GM19438 (cell line): ENCODE measurements around the gene SNTA1.
A peak's percentile ranks its signal among the peaks of the same experiment; 100 is the strongest.
"Not testable (repeated sequence)": the region's sequence is repeated elsewhere in the genome, so short reads cannot be mapped to it uniquely, and the experiment has no call there.

Experiments used
- ATAC-seq: cut with Tn5 transposase; IDR thresholded peaks from one replicate; pipeline ENCODE4 v1.9.1; 2021; ENCODE audit warnings: low read depth; ENCODE audit not compliant: unreplicated experiment

Gene SNTA1

GRCh38 chr20:33443512-33444239 is at the start of gene SNTA1:
SNTA1 (minus strand) TSS chr20:33443763; CDS start chr20:33443620, 143 bp downstream.
- ATAC-seq, result peak; percentile 69

DNA sequence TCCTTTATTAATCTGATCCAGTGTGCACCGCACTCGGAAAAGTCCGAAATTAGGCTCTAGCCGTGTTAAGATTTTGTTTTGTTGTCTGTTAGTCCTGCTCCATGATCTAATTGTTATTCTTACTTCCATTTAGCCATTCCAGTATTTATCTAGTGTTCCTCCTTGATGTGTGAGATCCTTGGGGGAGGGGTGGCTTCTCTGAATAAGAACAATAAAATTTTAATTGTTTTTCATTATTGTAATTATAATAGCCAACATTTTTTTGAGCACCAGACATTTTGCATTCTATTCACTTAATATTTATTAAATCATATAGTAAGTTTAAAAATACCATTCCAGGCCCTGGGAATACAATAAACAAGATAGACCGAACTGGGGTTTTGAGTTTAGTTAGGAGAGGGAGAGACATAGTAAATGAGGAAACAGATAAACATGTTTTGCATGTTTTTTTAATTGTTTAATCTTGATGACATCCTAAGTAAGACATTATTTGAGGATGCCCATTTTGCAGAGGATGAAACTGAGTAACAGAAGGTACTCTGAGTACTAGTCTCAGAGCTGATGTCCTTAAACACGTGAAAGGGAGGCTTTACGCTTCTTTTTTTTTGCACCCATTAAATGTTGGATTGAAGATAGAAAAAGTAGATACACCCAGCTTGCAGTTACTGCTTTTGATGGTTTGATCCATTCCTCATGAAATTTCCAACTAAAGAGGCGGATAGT is 47.5 kb upstream of the SNTA1 start:
- ATAC-seq, result no peak

- ATAC-seq, result peak; percentile 32
Observed at GRCh38 chr20:33490023-33490933, 46.7 kb upstream of the SNTA1 start, which contains the start of gene CBFA2T2. CBFA2T2 (plus strand) TSS chr20:33490096; CDS start chr20:33490268, 172 bp downstream.

DNA sequence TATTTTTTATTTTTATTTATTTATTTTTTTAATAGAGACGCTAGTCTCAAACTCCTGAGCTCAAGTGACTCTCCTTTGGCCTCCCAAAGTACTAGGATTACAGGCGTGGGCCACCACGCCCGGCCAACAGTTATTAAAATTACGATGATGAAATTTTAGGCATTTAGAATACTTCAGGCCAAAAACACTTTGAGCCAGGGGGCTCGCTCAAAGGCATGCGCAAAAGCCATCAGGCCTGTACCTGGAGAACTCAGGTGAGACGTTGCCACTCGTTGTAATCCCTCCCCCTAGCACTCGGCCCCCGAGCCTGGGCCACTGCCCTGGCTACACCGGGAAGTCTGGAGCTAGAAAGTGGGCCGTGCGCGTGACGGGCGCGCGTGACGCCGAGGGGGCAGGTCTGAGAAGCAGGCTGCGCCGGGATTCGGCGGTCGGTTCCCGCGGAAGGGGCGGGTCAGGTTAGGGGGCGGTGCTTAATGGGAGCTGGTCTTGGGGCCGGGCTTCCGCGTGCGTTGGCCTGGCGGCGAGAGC is 46.0 kb upstream of the SNTA1 start:
- peak; percentile 98 for ATAC-seq

GRCh38 chr20:33488661-33489494 is 45.3 kb upstream of the SNTA1 start:
- not testable (repeated sequence) for ATAC-seq

DNA sequence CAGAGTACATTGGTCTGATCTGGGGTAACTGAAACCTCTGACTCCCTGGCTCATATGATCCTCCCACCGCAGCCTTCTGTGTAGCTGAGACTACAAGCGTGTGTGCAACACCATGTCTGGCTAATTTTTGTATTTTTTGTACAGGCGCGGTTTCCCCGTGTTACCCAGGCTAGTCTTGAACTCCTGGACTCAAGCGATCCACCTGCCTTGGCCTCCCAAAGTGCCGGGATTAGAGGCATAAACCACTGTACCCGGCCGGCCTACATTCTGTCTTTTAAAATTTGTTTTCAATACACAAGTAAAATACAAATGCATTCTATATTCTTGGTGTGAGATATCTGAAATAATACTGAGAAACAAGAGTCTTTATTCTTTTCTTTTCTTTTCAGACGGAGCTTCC is 44.6 kb upstream of the SNTA1 start:
- ATAC-seq, result no peak

DNA sequence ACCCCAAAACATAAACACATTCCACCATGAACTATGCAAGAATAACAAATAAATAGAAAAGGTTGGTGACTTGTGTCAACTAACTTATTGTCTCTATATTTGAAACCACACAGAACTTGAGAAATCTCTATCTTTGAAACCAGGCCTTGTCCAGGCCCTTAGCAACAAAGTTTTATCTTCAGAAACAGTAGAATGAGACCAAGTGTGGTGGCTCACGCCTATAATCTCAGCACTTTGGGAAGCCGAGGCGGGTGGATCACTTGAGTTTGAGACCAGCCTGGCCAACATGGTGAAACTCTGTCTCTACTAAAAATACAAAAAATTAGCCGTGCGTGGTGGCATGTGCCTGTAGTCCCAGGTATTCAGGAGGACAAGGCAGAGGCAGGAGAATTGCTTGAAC is 39.6 kb upstream of the SNTA1 start:
- not testable (repeated sequence) for ATAC-seq

DNA sequence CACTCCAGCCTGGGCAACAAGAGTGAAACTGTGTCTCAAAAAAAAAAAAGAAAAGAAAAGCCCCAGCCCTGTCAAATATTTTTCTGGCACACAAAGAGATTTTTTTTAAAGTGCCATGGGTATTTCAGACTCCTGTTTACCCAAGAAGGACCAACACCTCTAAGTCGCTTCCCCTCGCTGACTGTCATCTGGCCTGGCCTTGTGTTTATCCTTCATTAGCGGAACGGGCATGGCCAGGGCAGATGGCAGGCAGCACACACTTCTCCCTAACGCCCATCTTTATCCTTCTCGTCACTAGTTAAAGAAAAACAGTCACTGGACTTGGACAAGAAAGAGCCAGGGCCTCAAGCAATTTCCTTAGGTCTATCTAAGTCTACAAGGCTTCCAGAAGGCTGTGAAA is 39.0 kb upstream of the SNTA1 start:
- ATAC-seq, result no peak

- no peak for ATAC-seq
Observed at GRCh38 chr20:33481431-33481941, 37.9 kb upstream of the SNTA1 start.

- no peak for ATAC-seq
Observed at GRCh38 chr20:33480048-33480447, 36.5 kb upstream of the SNTA1 start.

DNA sequence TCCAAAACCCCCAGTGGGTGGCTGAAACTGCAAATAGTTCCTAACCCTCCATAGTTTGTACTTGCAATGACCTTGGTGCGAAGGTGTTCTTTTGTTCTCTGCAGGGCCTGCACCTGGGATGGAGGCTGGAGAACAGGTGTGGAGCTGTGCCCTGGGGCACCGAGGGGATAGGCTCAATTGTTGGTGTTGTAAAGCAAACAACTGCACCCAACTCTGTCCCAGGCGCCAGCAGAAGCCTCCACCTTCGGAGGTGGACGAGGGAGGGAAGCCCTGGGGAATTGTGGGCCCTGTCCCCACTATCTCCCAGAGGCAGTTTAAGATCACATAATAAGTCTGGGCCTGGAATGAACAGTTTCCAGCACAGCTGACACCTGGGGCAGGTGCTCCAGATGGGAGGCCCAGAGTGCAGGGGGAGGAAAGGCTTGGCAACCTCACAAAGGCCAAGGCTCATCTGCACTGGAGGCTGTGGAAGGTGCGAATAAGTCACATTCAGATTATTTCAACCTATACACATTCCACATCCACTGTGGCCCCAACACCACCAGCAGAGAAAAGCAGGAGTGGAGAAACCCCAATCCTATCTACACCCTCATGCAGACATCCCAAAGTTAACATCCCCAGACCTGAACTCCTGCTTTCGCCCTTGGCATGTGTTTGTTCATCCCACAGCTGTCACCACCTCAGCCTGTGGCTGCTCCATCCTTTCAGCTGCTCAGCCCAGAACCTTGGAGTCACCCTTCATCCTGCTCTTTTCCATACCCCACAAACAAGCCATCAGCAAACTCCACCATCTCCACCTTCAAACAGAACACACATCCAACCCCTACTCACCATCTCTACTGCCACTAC is 34.0 kb upstream of the SNTA1 start:
- no peak for ATAC-seq

DNA sequence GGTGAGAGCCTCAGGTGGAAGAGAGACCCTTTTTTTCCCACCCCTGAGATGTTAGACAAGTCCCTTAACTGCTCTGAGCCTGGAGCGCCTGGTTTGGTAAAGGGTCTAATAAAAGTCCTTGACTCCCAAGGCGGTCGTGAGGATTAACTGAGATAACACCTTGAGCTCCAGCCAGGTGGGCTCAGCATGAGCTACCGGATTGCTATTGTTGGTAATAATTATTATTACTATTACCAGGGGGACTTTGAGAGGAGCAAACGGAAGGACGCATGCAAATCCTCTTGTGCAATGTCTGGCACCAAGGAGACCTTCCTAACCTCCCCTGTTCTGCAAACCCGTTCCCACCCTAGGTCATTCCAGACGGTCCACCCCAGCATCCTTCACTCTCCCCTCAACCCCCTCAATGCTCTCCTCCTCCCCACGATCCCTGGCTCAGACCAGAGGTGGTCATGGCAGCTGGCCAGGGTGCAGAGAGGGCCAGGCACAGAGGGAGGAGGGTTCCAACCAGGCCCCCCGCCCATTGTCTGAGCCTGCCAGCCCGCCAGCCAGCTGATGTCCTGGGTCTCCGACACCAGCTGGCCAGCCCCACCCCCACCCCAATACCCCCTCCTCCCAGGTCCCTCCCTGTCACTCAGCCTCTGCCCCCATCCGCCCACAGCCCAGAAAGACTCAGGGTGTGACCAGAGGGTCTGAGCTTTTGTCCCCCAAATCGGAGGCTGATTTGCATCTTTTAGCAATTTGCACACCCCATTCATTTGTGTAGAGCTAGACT is 32.0 kb upstream of the SNTA1 start:
- no peak for ATAC-seq

DNA sequence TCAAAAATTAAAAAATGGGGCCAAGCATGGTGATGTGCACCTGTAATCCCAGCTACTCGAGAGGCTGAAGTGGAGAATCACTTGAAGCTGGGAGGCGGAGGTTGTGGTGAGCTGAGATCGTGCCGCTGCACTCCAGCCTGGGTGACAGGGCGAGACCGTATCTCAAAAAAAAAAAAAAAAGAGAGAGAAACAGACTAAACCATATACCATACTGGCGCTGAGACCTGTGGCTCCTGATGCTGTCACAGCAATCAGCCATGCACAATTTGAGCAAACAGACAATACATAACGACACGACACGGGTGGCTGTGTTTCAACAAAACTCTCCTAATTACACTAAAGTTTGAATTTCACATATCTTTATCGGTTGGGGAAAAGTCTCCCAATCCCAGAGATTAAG is 31.4 kb upstream of the SNTA1 start:
- ATAC-seq, result no peak

- ATAC-seq, result no peak
Observed at GRCh38 chr20:33474097-33474873, 30.7 kb upstream of the SNTA1 start.

GRCh38 chr20:33472868-33473435 is 29.4 kb upstream of the SNTA1 start:
- no peak for ATAC-seq

- ATAC-seq, result no peak
Observed at GRCh38 chr20:33470866-33471265, 27.3 kb upstream of the SNTA1 start.

DNA sequence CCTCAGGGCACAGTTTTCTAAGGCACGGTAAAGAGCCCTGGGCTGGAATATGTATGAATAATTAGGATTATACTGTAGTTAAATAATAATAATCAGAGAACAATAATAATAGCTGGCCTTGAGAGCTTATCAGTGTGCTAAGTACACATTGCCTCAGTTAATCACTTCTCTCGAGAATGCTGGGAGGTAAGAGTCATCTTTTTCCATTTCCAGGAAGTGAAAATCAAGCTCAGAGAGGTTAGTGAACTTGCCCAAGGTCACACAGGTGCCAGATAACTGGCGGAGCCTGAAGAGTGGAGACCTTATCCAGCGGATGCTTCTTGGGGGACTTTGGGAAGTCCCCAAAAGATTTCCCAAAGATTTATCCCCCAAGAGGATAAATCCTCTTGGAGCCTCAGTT is 26.9 kb upstream of the SNTA1 start:
- no peak for ATAC-seq
